GM18498 (cell line): ENCODE results near the gene OR12D1.

Experiments used
- ATAC-seq: cut with Tn5 transposase; IDR thresholded peaks from one replicate; pipeline ENCODE4 v1.9.1; 2021; ENCODE audit warnings: mild to moderate bottlenecking, moderate library complexity; ENCODE audit not compliant: unreplicated experiment

Gene OR12D1

DNA sequence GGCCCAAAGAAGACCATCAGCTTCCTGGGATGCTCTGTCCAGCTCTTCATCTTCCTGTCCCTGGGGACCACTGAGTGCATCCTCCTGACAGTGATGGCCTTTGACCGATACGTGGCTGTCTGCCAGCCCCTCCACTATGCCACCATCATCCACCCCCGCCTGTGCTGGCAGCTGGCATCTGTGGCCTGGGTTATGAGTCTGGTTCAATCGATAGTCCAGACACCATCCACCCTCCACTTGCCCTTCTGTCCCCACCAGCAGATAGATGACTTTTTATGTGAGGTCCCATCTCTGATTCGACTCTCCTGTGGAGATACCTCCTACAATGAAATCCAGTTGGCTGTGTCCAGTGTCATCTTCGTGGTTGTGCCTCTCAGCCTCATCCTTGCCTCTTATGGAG, 47.3 kb downstream of the OR12D1 start:
- no peak for ATAC-seq

- no peak for ATAC-seq
Observed at GRCh38 chr6:29465279-29465678, 50.6 kb downstream of the OR12D1 start.

DNA sequence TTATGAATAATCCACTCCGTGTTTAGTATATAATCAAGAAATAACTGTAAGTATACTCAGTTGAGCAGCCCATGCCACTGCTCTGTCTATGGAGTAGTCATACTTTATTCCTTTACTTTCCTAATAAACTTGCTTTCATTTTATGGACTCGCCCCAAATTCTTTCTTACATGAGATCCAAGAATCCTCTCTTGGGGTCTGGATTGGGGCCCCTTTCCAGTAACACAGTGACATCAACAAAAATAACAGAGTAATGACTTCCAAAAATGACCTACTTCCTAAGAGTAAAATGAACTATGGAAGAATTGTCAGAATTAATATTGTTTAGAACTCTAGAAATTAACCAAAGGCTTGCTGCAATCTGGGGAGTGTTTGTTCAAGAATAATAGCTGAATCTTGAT, 51.1 kb downstream of the OR12D1 start:
- no peak for ATAC-seq

GRCh38 chr6:29466241-29466640, 51.5 kb downstream of the OR12D1 start:
- ATAC-seq, result no peak
